ENCODE results near the gene IL12B.

The IL12B gene

GRCh38 chr5:159339460-159339859, 9.2 kb upstream of the IL12B start:
- Histone ChIP-seq H3K4me3 (no peak overlapping the region), H3K27ac (no peak overlapping the region)
- TF ChIP-seq, protein P1, sequence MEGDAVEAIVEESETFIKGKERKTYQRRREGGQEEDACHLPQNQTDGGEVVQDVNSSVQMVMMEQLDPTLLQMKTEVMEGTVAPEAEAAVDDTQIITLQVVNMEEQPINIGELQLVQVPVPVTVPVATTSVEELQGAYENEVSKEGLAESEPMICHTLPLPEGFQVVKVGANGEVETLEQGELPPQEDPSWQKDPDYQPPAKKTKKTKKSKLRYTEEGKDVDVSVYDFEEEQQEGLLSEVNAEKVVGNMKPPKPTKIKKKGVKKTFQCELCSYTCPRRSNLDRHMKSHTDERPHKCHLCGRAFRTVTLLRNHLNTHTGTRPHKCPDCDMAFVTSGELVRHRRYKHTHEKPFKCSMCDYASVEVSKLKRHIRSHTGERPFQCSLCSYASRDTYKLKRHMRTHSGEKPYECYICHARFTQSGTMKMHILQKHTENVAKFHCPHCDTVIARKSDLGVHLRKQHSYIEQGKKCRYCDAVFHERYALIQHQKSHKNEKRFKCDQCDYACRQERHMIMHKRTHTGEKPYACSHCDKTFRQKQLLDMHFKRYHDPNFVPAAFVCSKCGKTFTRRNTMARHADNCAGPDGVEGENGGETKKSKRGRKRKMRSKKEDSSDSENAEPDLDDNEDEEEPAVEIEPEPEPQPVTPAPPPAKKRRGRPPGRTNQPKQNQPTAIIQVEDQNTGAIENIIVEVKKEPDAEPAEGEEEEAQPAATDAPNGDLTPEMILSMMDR (IDR thresholded peaks at IDR 0.05): no peak
- no peak for DNase-seq (ENCODE audit: low spot score)

GRCh38 chr5:159338118-159338517, 7.8 kb upstream of the IL12B start:
- DNase-seq (ENCODE audit: low spot score): no peak
- no peak overlapping the region for H3K27ac ChIP-seq
- H3K4me3 ChIP-seq: no peak overlapping the region
- TF ChIP-seq, protein P1 (IDR thresholded peaks at IDR 0.05): no peak

DNA sequence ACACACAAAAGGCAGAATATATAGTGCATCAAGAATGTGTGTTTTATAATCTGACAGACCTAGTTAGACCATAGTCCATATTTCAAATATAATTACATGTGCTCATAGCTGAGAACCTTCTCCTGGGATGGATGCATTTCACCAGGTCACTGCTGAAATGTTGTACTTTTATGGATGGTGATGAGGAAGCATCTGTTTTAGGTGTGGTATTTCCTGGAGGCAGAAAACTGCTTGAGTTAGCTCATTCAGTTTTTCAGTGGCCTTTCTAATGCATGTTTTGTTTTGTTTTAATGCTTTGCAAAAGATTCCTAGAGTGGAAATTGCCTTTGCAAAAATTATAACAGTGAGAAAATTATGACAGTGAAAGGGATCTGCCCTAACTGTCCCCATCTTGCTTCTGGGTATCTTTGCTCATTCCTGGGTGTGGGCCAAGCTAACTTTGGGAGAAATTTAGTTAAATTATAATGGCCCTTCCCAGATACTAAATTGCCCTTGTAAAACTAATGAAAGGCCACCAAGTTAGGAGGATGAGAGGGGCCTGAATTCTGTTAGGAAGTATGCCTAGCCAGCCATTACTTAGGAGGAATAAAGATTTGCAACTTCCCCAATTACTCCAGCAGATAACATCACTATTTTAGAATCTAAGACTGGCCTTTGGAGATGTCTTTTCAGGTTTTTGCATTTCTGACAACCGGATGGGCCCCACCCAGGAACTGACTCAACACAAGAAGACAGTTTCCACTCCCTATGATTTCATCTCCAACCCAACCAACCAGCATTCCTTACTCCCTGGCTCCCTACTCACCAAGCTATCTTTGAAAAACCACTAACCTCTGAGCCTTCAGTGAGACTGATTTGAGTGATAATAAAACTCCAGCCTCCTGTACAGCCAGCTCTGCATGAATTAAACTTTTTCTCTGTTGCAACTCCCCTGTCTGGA, 7.0 kb upstream of the IL12B start:
- TF ChIP-seq, protein P1 (IDR thresholded peaks at IDR 0.05): no peak
- H3K4me3 ChIP-seq: no peak overlapping the region
- no peak overlapping the region for H3K27ac ChIP-seq
- no peak for DNase-seq (ENCODE audit: low spot score)

- no peak for DNase-seq (ENCODE audit: low spot score)
- Histone ChIP-seq H3K27ac (no peak overlapping the region), H3K4me3 (no peak overlapping the region)
- TF ChIP-seq, protein P1 (IDR thresholded peaks at IDR 0.05): no peak
Observed at GRCh38 chr5:159336586-159336985, 6.3 kb upstream of the IL12B start.

DNA sequence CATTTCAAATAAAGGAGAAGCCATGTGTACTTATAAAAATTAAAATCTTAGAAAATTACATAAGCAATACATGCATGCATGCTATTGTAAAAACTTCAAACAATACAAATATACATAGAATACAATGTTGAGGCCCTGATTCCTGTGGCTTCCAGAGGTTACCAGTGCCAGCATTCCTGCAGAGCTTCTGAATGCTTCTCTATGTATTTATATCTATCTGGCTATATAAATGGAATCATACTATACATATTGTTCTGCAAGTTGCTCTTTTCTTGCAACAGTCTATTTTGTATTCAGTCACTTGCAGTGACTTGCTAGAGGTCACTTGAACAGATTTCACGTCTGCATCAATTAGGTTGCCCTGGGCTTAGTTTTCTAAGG, 3.2 kb upstream of the IL12B start:
- no peak overlapping the region for H3K4me3 ChIP-seq
- TF ChIP-seq, protein P1 (IDR thresholded peaks at IDR 0.05): no peak
- H3K27ac ChIP-seq: no peak overlapping the region
- no peak for DNase-seq (ENCODE audit: low spot score)

- Histone ChIP-seq H3K4me3 (no peak overlapping the region), H3K27ac (no peak overlapping the region)
- no peak for DNase-seq (ENCODE audit: low spot score)
- TF ChIP-seq, protein P1 (IDR thresholded peaks at IDR 0.05): no peak
Observed at GRCh38 chr5:159332800-159333544, 2.7 kb upstream of the IL12B start.

All from coronary artery (tissue), 2 donors.